Measurements from ENCODE around the gene MRPL9. TPM values are rescaled to one million over a fixed set of nuclear protein-coding genes. Genes with fewer than 3 reads are reported as not detected.

The MRPL9 gene
- total and polyA plus RNA-seq, 2 experiments from 2014 or later, result 89.0 to 126 TPM

DNA sequence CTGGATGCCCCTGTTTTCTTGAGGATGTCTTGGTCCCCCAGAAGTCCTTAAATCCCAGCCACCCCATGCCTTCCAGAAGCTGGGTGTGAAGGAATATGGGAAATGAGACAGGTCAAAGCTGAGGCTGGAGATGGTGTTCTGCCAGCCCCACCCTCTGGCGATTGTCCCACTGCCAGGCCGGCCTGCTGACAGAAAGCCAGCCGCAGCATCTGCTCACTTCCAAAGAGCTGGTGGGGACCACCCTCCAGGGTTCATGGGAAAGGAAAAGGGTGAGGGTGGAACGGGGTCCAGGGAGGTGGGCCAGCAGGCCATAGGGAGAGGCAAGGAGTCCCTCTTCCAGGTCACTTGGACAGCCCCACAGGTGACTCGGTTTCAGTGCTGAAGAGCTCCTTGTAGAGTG lies 43.8 kb upstream of the MRPL9 start (continued):
- TF ChIP-seq, protein P1, sequence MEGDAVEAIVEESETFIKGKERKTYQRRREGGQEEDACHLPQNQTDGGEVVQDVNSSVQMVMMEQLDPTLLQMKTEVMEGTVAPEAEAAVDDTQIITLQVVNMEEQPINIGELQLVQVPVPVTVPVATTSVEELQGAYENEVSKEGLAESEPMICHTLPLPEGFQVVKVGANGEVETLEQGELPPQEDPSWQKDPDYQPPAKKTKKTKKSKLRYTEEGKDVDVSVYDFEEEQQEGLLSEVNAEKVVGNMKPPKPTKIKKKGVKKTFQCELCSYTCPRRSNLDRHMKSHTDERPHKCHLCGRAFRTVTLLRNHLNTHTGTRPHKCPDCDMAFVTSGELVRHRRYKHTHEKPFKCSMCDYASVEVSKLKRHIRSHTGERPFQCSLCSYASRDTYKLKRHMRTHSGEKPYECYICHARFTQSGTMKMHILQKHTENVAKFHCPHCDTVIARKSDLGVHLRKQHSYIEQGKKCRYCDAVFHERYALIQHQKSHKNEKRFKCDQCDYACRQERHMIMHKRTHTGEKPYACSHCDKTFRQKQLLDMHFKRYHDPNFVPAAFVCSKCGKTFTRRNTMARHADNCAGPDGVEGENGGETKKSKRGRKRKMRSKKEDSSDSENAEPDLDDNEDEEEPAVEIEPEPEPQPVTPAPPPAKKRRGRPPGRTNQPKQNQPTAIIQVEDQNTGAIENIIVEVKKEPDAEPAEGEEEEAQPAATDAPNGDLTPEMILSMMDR (conservative IDR thresholded peaks at IDR 0.05; ENCODE audit: low read depth in 2 of 2), result no peak
- TF ChIP-seq STAT1 (IDR thresholded peaks at IDR 0.05; ENCODE audit: unreplicated experiment) (no peak), ZNF331 (CRISPR knock-in tag; IDR thresholded peaks at IDR 0.05; ENCODE audit: low read depth) (no peak)

DNA sequence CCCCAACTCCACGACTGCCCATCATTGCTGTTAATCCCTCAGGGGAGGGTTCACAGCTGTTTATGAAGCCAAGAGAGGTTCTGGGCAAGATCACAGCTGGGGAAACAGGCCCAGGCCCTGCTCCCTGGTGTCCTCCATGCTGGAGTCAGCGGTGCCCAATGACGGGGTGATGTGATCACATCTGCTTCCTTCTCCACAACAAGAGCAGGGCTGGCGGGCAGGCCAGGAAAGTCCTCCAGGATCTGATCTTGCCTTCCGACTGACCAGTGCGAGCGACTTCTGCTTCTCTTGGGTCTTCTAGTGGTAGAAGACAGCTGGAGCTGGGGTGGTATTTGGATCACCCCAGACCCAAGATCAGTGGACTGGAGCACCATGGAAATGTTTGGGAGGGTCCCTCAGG lies 42.9 kb upstream of the MRPL9 start:
- no peak overlapping the region for H3K27ac Mint-ChIP-seq
- no peak overlapping the region for H2AFZ ChIP-seq
- H4K20me1 ChIP-seq (replicated peaks; ENCODE audit: insufficient read depth), result no peaks in the 10 kb centered on the region
- H3F3A ChIP-seq (replicated peaks; ENCODE audit: low read depth), result no peaks in the 10 kb centered on the region
- H3K4me1 Mint-ChIP-seq, result peaks cover 16% of the 10 kb centered on the region
- no peaks in the 10 kb centered on the region for H3K36me3 Mint-ChIP-seq (ENCODE audit: low read depth)
- H3K9me3 Mint-ChIP-seq, result no peaks in the 10 kb centered on the region
- peaks cover 7% of the 10 kb centered on the region for H3K4me1 ChIP-seq (ENCODE audit: insufficient read depth)
- H3K4me3 ChIP-seq, result no peak overlapping the region
- no peak overlapping the region for H3K4me2 ChIP-seq
- no peak for ATAC-seq
- H3K27me3 ChIP-seq (ENCODE audit: insufficient read depth), result no peaks in the 10 kb centered on the region
- H3K27ac ChIP-seq (ENCODE audit: low read depth), result no peak overlapping the region
- DNase-seq (ENCODE audit: low spot score), result no peak
- H3K27me3 Mint-ChIP-seq (ENCODE audit: insufficient read depth, low read depth, poor library complexity), result peaks cover 7% of the 10 kb centered on the region
- no peaks in the 10 kb centered on the region for H3K79me2 ChIP-seq (replicated peaks; ENCODE audit: insufficient read depth)
- no peaks in the 10 kb centered on the region for H3K36me3 ChIP-seq (ENCODE audit: insufficient read depth)
- H3K4me3 Mint-ChIP-seq, result no peak overlapping the region
- no peaks in the 10 kb centered on the region for H3K9me2 ChIP-seq (ENCODE audit: insufficient read depth)
- TF ChIP-seq ZNF114 (CRISPR knock-in tag; IDR thresholded peaks at IDR 0.05) (no peak), JUNB (IDR thresholded peaks at IDR 0.05; ENCODE audit: unreplicated experiment) (no peak), STAT1 (IDR thresholded peaks at IDR 0.05; ENCODE audit: unreplicated experiment) (no peak), NANOG (IDR thresholded peaks at IDR 0.05; ENCODE audit: borderline replicate concordance) (no peak), EZH2phosphoT487 (IDR thresholded peaks at IDR 0.05; ENCODE audit: unreplicated experiment) (no peak), ZNF331 (CRISPR knock-in tag; IDR thresholded peaks at IDR 0.05; ENCODE audit: low read depth) (no peak), POLR2AphosphoS5 (IDR thresholded peaks at IDR 0.05; ENCODE audit: low read depth) (no peak), EZH2 (IDR thresholded peaks at IDR 0.05; ENCODE audit: low read depth, unreplicated experiment) (no peak), CREB1 (CRISPR knock-in tag; IDR thresholded peaks at IDR 0.05; ENCODE audit: low read depth) (no peak)
- TF ChIP-seq, protein P2, sequence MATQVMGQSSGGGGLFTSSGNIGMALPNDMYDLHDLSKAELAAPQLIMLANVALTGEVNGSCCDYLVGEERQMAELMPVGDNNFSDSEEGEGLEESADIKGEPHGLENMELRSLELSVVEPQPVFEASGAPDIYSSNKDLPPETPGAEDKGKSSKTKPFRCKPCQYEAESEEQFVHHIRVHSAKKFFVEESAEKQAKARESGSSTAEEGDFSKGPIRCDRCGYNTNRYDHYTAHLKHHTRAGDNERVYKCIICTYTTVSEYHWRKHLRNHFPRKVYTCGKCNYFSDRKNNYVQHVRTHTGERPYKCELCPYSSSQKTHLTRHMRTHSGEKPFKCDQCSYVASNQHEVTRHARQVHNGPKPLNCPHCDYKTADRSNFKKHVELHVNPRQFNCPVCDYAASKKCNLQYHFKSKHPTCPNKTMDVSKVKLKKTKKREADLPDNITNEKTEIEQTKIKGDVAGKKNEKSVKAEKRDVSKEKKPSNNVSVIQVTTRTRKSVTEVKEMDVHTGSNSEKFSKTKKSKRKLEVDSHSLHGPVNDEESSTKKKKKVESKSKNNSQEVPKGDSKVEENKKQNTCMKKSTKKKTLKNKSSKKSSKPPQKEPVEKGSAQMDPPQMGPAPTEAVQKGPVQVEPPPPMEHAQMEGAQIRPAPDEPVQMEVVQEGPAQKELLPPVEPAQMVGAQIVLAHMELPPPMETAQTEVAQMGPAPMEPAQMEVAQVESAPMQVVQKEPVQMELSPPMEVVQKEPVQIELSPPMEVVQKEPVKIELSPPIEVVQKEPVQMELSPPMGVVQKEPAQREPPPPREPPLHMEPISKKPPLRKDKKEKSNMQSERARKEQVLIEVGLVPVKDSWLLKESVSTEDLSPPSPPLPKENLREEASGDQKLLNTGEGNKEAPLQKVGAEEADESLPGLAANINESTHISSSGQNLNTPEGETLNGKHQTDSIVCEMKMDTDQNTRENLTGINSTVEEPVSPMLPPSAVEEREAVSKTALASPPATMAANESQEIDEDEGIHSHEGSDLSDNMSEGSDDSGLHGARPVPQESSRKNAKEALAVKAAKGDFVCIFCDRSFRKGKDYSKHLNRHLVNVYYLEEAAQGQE (IDR thresholded peaks at IDR 0.05; ENCODE audit: unreplicated experiment), result no peak
- TF ChIP-seq, protein P3, sequence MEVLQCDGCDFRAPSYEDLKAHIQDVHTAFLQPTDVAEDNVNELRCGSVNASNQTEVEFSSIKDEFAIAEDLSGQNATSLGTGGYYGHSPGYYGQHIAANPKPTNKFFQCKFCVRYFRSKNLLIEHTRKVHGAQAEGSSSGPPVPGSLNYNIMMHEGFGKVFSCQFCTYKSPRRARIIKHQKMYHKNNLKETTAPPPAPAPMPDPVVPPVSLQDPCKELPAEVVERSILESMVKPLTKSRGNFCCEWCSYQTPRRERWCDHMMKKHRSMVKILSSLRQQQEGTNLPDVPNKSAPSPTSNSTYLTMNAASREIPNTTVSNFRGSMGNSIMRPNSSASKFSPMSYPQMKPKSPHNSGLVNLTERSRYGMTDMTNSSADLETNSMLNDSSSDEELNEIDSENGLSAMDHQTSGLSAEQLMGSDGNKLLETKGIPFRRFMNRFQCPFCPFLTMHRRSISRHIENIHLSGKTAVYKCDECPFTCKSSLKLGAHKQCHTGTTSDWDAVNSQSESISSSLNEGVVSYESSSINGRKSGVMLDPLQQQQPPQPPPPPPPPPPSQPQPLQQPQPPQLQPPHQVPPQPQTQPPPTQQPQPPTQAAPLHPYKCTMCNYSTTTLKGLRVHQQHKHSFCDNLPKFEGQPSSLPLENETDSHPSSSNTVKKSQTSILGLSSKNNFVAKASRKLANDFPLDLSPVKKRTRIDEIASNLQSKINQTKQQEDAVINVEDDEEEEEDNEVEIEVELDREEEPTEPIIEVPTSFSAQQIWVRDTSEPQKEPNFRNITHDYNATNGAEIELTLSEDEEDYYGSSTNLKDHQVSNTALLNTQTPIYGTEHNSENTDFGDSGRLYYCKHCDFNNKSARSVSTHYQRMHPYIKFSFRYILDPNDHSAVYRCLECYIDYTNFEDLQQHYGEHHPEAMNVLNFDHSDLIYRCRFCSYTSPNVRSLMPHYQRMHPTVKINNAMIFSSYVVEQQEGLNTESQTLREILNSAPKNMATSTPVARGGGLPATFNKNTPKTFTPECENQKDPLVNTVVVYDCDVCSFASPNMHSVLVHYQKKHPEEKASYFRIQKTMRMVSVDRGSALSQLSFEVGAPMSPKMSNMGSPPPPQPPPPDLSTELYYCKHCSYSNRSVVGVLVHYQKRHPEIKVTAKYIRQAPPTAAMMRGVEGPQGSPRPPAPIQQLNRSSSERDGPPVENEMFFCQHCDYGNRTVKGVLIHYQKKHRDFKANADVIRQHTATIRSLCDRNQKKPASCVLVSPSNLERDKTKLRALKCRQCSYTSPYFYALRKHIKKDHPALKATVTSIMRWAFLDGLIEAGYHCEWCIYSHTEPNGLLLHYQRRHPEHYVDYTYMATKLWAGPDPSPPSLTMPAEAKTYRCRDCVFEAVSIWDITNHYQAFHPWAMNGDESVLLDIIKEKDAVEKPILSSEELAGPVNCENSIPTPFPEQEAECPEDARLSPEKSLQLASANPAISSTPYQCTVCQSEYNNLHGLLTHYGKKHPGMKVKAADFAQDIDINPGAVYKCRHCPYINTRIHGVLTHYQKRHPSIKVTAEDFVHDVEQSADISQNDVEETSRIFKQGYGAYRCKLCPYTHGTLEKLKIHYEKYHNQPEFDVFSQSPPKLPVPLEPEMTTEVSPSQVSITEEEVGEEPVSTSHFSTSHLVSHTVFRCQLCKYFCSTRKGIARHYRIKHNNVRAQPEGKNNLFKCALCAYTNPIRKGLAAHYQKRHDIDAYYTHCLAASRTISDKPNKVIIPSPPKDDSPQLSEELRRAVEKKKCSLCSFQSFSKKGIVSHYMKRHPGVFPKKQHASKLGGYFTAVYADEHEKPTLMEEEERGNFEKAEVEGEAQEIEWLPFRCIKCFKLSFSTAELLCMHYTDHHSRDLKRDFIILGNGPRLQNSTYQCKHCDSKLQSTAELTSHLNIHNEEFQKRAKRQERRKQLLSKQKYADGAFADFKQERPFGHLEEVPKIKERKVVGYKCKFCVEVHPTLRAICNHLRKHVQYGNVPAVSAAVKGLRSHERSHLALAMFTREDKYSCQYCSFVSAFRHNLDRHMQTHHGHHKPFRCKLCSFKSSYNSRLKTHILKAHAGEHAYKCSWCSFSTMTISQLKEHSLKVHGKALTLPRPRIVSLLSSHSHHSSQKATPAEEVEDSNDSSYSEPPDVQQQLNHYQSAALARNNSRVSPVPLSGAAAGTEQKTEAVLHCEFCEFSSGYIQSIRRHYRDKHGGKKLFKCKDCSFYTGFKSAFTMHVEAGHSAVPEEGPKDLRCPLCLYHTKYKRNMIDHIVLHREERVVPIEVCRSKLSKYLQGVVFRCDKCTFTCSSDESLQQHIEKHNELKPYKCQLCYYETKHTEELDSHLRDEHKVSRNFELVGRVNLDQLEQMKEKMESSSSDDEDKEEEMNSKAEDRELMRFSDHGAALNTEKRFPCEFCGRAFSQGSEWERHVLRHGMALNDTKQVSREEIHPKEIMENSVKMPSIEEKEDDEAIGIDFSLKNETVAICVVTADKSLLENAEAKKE (CRISPR knock-in tag; IDR thresholded peaks at IDR 0.05), result no peak
- TF ChIP-seq, protein P4, sequence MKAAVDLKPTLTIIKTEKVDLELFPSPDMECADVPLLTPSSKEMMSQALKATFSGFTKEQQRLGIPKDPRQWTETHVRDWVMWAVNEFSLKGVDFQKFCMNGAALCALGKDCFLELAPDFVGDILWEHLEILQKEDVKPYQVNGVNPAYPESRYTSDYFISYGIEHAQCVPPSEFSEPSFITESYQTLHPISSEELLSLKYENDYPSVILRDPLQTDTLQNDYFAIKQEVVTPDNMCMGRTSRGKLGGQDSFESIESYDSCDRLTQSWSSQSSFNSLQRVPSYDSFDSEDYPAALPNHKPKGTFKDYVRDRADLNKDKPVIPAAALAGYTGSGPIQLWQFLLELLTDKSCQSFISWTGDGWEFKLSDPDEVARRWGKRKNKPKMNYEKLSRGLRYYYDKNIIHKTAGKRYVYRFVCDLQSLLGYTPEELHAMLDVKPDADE (IDR thresholded peaks at IDR 0.05), result no peak
